Spleen (tissue), 7 donors: ENCODE data around the gene ZDBF2.
"Not testable (repeated sequence)": the region's sequence is repeated elsewhere in the genome, so short reads cannot be mapped to it uniquely, and the experiment has no call there.

ENCODE experiments used
- CTCF ChIP-seq, 11 experiments: fragments of 200-600 bp in 7 of 11; fragments of 450-650 bp in 4 of 11; sonication (generic) in 4 of 11; IDR thresholded peaks in 8 of 11; conservative IDR thresholded peaks in 3 of 11; 1 replicate in 7 of 11; 2 replicates in 4 of 11; pipeline versions ENCODE4 v1.4.0 to v1.8.0; 2016 to 2021; ENCODE audit warnings: antibody characterized with exemption in 11 of 11, inconsistent platforms in 4 of 11, mild to moderate bottlenecking in 1 of 11
- POLR2A ChIP-seq, 3 donors: fragments of 450-650 bp; IDR thresholded peaks; one replicate each; pipeline ENCODE4 v1.5.1; 2017; ENCODE audit warnings: antibody characterized with exemption in 3 of 3, mild to moderate bottlenecking in 1 of 3
- donor health status: DM: no; HTN: no; CAD: no; lungs with moderate emphysema.
- donor health status: DM: no; HTN: no; CAD: no.
- donor health status: DM: no; HTN: no; CAD: no.

- not testable (repeated sequence) for TF ChIP-seq CTCF (IDR thresholded peaks at IDR 0.05 in 8 of 11, conservative IDR thresholded peaks at IDR 0.05 in 3 of 11); POLR2A (IDR thresholded peaks at IDR 0.05)
These were observed 82.4 kb downstream of the ZDBF2 start for GRCh38 chr2:206356840-206357239.
